Measurements from ENCODE around the gene ABHD17C. TPM values are rescaled to one million over a fixed set of nuclear protein-coding genes. Genes with fewer than 3 reads are reported as not detected.

ABHD17C gene
- total and polyA plus RNA-seq, 4 donors = 1.2 to 9.6 (median 6.2) TPM

- no peak for DNase-seq
- ATAC-seq (ENCODE audit: low FRiP score) = no peak
- H3K4me3 ChIP-seq (ENCODE audit: low read length in 2 of 2) = no peak overlapping the region
- no peak overlapping the region for H3K27ac ChIP-seq (ENCODE audit: low read depth in 1 of 2, low read length in 2 of 2)
- intact Hi-C loops (cut with DNase I) = no loop called here
- H3K9me3 ChIP-seq (ENCODE audit: control insufficient read depth, low read length) = no peaks in the 10 kb centered on the region
- no peaks in the 10 kb centered on the region for H3K36me3 ChIP-seq (ENCODE audit: control insufficient read depth in 1 of 2, insufficient read depth in 2 of 2, low read length in 1 of 2)
- H3K27me3 ChIP-seq (ENCODE audit: control insufficient read depth in 1 of 2, insufficient read depth in 2 of 2, low read length in 1 of 2) = no peaks in the 10 kb centered on the region
- 76 to 88% methylated on average over 2 of the region's 2 CpGs for WGBS, 2 donors
- no peaks in the 10 kb centered on the region for H3K4me1 ChIP-seq (ENCODE audit: control insufficient read depth in 1 of 2, insufficient read depth in 2 of 2, low read length in 2 of 2)
Measured at GRCh38 chr15:80665151-80665550, 30.0 kb upstream of the ABHD17C start.

DNA sequence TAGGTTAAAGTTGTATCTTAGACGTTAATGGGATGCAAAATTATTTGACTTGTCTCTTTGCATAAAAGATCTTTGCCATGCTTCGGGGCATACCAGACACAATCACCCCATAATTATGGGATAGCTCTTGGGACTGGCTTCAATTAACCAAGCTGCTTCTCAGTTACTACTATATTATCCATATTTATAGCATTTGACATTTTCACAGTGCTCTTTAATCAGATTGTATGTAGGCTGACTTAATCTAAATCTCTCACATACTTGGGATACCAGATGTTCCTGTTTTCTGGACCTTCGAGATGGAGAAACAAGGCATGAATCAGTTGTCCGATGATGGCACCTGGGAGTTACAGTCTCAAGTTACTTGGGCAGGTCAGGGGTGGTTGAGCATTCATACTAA lies 27.2 kb upstream of the ABHD17C start:
- intact Hi-C loops (cut with DNase I) = no loop called here
- H3K4me1 ChIP-seq (ENCODE audit: control insufficient read depth in 1 of 2, insufficient read depth in 2 of 2, low read length in 2 of 2) = no peaks in the 10 kb centered on the region
- no peak overlapping the region for H3K27ac ChIP-seq (ENCODE audit: low read depth in 1 of 2, low read length in 2 of 2)
- H3K27me3 ChIP-seq (ENCODE audit: control insufficient read depth in 1 of 2, insufficient read depth in 2 of 2, low read length in 1 of 2) = no peaks in the 10 kb centered on the region
- H3K4me3 ChIP-seq (ENCODE audit: low read length in 2 of 2) = no peak overlapping the region
- WGBS, 2 donors = 55 to 61% methylated on average over 4 of the region's 4 CpGs
- DNase-seq (no peak), ATAC-seq (ENCODE audit: low FRiP score) (no peak)
- H3K9me3 ChIP-seq (ENCODE audit: control insufficient read depth, low read length) = peaks cover 2% of the 10 kb centered on the region
- no peaks in the 10 kb centered on the region for H3K36me3 ChIP-seq (ENCODE audit: control insufficient read depth in 1 of 2, insufficient read depth in 2 of 2, low read length in 1 of 2)

GRCh38 chr15:80668546-80669236 lies 26.4 kb upstream of the ABHD17C start:
- H3K4me1 ChIP-seq (ENCODE audit: control insufficient read depth in 1 of 2, insufficient read depth in 2 of 2, low read length in 2 of 2) = no peaks in the 10 kb centered on the region
- peaks cover 2% of the 10 kb centered on the region for H3K9me3 ChIP-seq (ENCODE audit: control insufficient read depth, low read length)
- DNase-seq = no peak
- ATAC-seq (ENCODE audit: low FRiP score) = no peak
- 57 to 59% methylated on average over 3 of the region's 3 CpGs for WGBS, 2 donors
- intact Hi-C loops (cut with DNase I) = no loop called here
- H3K4me3 ChIP-seq (ENCODE audit: low read length in 2 of 2) = no peak overlapping the region
- H3K27ac ChIP-seq (ENCODE audit: low read depth in 1 of 2, low read length in 2 of 2) = no peak overlapping the region
- no peaks in the 10 kb centered on the region for H3K27me3 ChIP-seq (ENCODE audit: control insufficient read depth in 1 of 2, insufficient read depth in 2 of 2, low read length in 1 of 2)
- no peaks in the 10 kb centered on the region for H3K36me3 ChIP-seq (ENCODE audit: control insufficient read depth in 1 of 2, insufficient read depth in 2 of 2, low read length in 1 of 2)

DNA sequence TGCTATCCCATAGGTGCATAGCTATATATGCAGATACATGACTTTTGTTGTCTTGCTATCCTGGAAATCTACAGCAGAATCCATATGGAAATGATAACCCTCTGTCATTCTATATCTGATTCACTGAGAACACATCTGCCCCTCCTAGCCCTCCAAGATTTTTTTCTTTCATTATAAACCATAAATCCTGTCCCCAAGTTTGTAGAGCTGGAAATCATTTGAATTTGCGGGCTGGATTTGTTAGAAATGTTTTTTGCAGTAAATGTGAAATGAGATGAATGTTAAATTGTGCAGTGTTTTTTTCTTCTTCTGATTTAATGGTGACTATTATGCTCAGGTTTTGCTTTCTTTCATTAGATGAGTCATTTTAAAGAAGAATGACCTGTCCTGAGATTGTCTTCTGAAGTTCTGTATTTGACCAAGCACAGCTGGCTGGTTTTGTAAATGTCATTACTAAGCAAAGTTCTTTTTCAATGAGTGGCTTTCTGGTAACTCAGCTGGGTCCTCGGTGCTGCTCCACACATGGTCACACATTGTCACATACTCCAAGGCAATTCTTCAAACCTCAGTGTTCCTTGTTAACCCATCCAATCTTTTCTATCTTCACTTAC lies 25.3 kb upstream of the ABHD17C start:
- H3K9me3 ChIP-seq (ENCODE audit: control insufficient read depth, low read length) = peaks cover 2% of the 10 kb centered on the region
- intact Hi-C loops (cut with DNase I) = no loop called here
- peaks cover 0 to under 1% of the 10 kb centered on the region in 2 donors for H3K27me3 ChIP-seq (ENCODE audit: control insufficient read depth in 1 of 2, insufficient read depth in 2 of 2, low read length in 1 of 2)
- WGBS, 2 donors = 55 to 80% methylated on average over 2 of the region's 2 CpGs
- ATAC-seq (ENCODE audit: low FRiP score) (no peak), DNase-seq (no peak)
- H3K27ac ChIP-seq (ENCODE audit: low read depth in 1 of 2, low read length in 2 of 2) = no peak overlapping the region
- no peaks in the 10 kb centered on the region for H3K4me1 ChIP-seq (ENCODE audit: control insufficient read depth in 1 of 2, insufficient read depth in 2 of 2, low read length in 2 of 2)
- no peak overlapping the region for H3K4me3 ChIP-seq (ENCODE audit: low read length in 2 of 2)
- no peaks in the 10 kb centered on the region for H3K36me3 ChIP-seq (ENCODE audit: control insufficient read depth in 1 of 2, insufficient read depth in 2 of 2, low read length in 1 of 2)

- no peak overlapping the region for H3K27ac ChIP-seq (ENCODE audit: low read depth in 1 of 2, low read length in 2 of 2)
- intact Hi-C loops (cut with DNase I) = no loop called here
- 76% methylated on average over 6 of the region's 6 CpGs for WGBS, 2 donors
- no peak overlapping the region for H3K4me3 ChIP-seq (ENCODE audit: low read length in 2 of 2)
- H3K9me3 ChIP-seq (ENCODE audit: control insufficient read depth, low read length) = peaks cover 2% of the 10 kb centered on the region
- no peak for DNase-seq
- peaks cover 0 to 1% of the 10 kb centered on the region in 2 donors for H3K27me3 ChIP-seq (ENCODE audit: control insufficient read depth in 1 of 2, insufficient read depth in 2 of 2, low read length in 1 of 2)
- H3K4me1 ChIP-seq (ENCODE audit: control insufficient read depth in 1 of 2, insufficient read depth in 2 of 2, low read length in 2 of 2) = no peaks in the 10 kb centered on the region
- ATAC-seq (ENCODE audit: low FRiP score) = no peak
- H3K36me3 ChIP-seq (ENCODE audit: control insufficient read depth in 1 of 2, insufficient read depth in 2 of 2, low read length in 1 of 2) = no peaks in the 10 kb centered on the region
Measured at GRCh38 chr15:80673561-80674244, 21.4 kb upstream of the ABHD17C start.

- no peaks in the 10 kb centered on the region for H3K36me3 ChIP-seq (ENCODE audit: control insufficient read depth in 1 of 2, insufficient read depth in 2 of 2, low read length in 1 of 2)
- H3K27ac ChIP-seq (ENCODE audit: low read depth in 1 of 2, low read length in 2 of 2) = no peak overlapping the region
- DNase-seq (no peak), ATAC-seq (ENCODE audit: low FRiP score) (no peak)
- H3K9me3 ChIP-seq (ENCODE audit: control insufficient read depth, low read length) = peaks cover 2% of the 10 kb centered on the region
- H3K27me3 ChIP-seq (ENCODE audit: control insufficient read depth in 1 of 2, insufficient read depth in 2 of 2, low read length in 1 of 2) = peaks cover 0 to 1% of the 10 kb centered on the region in 2 donors
- intact Hi-C loops (cut with DNase I) = no loop called here
- no peaks in the 10 kb centered on the region for H3K4me1 ChIP-seq (ENCODE audit: control insufficient read depth in 1 of 2, insufficient read depth in 2 of 2, low read length in 2 of 2)
- H3K4me3 ChIP-seq (ENCODE audit: low read length in 2 of 2) = no peak overlapping the region
Measured at GRCh38 chr15:80674245-80674614, 20.9 kb upstream of the ABHD17C start.

- Histone ChIP-seq H3K9me3 (ENCODE audit: control insufficient read depth, low read length) (no peaks in the 10 kb centered on the region), H3K36me3 (ENCODE audit: control insufficient read depth in 1 of 2, insufficient read depth in 2 of 2, low read length in 1 of 2) (no peaks in the 10 kb centered on the region), H3K27ac (ENCODE audit: low read depth in 1 of 2, low read length in 2 of 2) (no peak overlapping the region), H3K27me3 (ENCODE audit: control insufficient read depth in 1 of 2, insufficient read depth in 2 of 2, low read length in 1 of 2) (peaks cover 0 to 1% of the 10 kb centered on the region in 2 donors), H3K4me3 (ENCODE audit: low read length in 2 of 2) (no peak overlapping the region), H3K4me1 (ENCODE audit: control insufficient read depth in 1 of 2, insufficient read depth in 2 of 2, low read length in 2 of 2) (no peaks in the 10 kb centered on the region)
- DNase-seq (no peak), ATAC-seq (ENCODE audit: low FRiP score) (no peak)
- WGBS, 2 donors = 94% methylated on average over 2 of the region's 2 CpGs
- intact Hi-C loops (cut with DNase I) = no loop called here
Measured at GRCh38 chr15:80677041-80677440, 18.1 kb upstream of the ABHD17C start.

DNA sequence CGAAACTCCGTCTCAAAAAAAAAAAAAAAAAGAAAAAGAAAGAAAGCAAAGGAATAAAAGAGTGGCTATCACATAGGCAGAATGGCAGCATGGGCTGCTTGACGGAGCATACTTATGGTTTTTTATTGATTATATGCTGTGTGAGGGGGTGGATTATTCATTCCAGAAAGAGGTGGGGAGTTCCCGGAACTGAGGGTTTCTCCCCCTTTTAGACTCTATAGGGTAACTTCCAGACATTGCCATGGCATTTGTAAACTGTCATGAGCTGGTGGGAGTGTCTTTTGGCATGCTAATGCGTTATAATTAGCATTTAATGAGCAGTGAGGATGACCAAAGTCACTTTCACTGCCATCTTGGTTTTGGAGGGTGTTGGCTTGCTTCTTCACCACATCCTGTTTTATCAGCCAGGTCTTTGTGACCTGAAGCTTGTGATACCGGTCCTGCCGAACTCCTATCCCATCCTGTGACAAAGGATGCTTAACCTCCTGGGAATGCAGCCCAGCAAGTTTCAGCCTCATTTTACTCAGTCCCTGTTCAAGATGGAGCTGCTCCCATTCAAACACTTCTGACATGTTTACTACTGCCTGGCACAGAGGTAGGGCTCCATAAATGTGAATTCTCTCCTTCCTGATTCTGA lies 15.8 kb upstream of the ABHD17C start:
- H3K27me3 ChIP-seq (ENCODE audit: control insufficient read depth in 1 of 2, insufficient read depth in 2 of 2, low read length in 1 of 2) = peaks cover 0 to 1% of the 10 kb centered on the region in 2 donors
- WGBS, 2 donors = 81% methylated on average over 7 of the region's 7 CpGs
- no peaks in the 10 kb centered on the region for H3K9me3 ChIP-seq (ENCODE audit: control insufficient read depth, low read length)
- no peak for DNase-seq
- H3K4me3 ChIP-seq (ENCODE audit: low read length in 2 of 2) = no peak overlapping the region
- intact Hi-C loops (cut with DNase I) = no loop called here
- ATAC-seq (ENCODE audit: low FRiP score) = no peak
- H3K27ac ChIP-seq (ENCODE audit: low read depth in 1 of 2, low read length in 2 of 2) = no peak overlapping the region
- no peaks in the 10 kb centered on the region for H3K4me1 ChIP-seq (ENCODE audit: control insufficient read depth in 1 of 2, insufficient read depth in 2 of 2, low read length in 2 of 2)
- H3K36me3 ChIP-seq (ENCODE audit: control insufficient read depth in 1 of 2, insufficient read depth in 2 of 2, low read length in 1 of 2) = no peaks in the 10 kb centered on the region

Measured in aorta (tissue), 5 donors.